SK-N-SH treated with all-trans-retinoic acid at 6 μM for 48 hours (cell line): ENCODE measurements around the gene MMEL1.

ENCODE experiments used
- ISL1 ChIP-seq: fragments of 250-450 bp; sonication (Bioruptor Pico); IDR thresholded peaks from 2 replicates; pipeline ENCODE4 v2.1.2; 2022; ENCODE audit warnings: mild to moderate bottlenecking, moderate library complexity
- PATZ1 ChIP-seq: fragments of 250-450 bp; sonication (Bioruptor Pico); IDR thresholded peaks from 2 replicates; pipeline ENCODE4 v1.8.0; 2020; ENCODE audit warnings: mild to moderate bottlenecking, moderate library complexity, borderline replicate concordance

- TF ChIP-seq ISL1 (CRISPR knock-in tag) (no peak), PATZ1 (CRISPR knock-in tag) (no peak)
Measured at GRCh38 chr1:2635361-2636010, 2.7 kb upstream of the MMEL1 start.
